OCI-LY1 (cell line): Measurements from ENCODE around the gene RTBDN.

Experiments
- CTCF ChIP-seq: fragments of 200-600 bp; sonication (generic), shearing (Covaris generic); IDR thresholded peaks from 2 replicates; pipeline ENCODE4 v1.5.1; 2017; ENCODE audit warnings: mild to moderate bottlenecking, antibody characterized with exemption, low read length, moderate library complexity, mixed read lengths
- EZH2 ChIP-seq: fragments of 200-600 bp; sonication (generic), shearing (Covaris generic); IDR thresholded peaks from 2 replicates; pipeline ENCODE4 v1.8.0; 2017; ENCODE audit warnings: borderline replicate concordance, mixed run types, mild to moderate bottlenecking, antibody characterized with exemption, low read length, moderate library complexity, mixed read lengths

- TF ChIP-seq EZH2 (no peak), CTCF (no peak)
These were observed 52.3 kb downstream of the RTBDN start for GRCh38 chr19:12782174-12782423.
